Measurements from ENCODE around the gene FLNC.

DNA sequence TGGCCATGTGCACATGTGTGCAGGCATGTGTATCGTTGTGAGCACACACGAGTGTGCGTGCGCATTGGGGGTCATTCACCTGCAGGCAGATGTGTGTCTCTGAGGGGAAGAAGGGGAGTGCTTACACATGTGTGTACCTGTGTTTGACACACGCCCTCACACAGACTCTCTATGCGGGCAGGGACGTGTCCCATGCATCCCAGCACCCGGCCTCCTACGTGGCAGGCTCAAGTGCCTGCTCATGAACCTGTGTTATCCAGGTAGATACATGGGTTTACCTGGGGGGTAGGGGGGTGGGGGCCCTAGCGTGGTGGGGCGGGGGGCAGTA, 61.7 kb downstream of the FLNC start:
- TF ChIP-seq POLR2AphosphoS5 (IDR thresholded peaks at IDR 0.05; ENCODE audit: low read depth, low read length) (no peak), POLR2A (IDR thresholded peaks at IDR 0.05; ENCODE audit: low read depth, low read length) (no peak)
